Left ventricle myocardium inferior (tissue), 1 donor: ENCODE data around the gene WDR74. TPM values are rescaled to one million over a fixed set of nuclear protein-coding genes. Genes with fewer than 3 reads are reported as not detected.

Experiments
- DNase-seq: peaks from one replicate; pipeline ENCODE4 v3.0.0-alpha.2; 2020
- H3K27ac ChIP-seq: fragments of 200-600 bp; replicated peaks from 2 replicates; pipeline ENCODE4 v1.8.0; 2021
- H3K27me3 ChIP-seq: fragments of 200-600 bp; 2 replicates; pipeline ENCODE4 v1.8.0; 2021; ENCODE audit warnings: low read depth
- H3K36me3 ChIP-seq: fragments of 200-600 bp; 2 replicates; pipeline ENCODE4 v1.8.0; 2021
- H3K4me1 ChIP-seq: fragments of 200-600 bp; 2 replicates; pipeline ENCODE4 v1.8.0; 2021
- H3K4me3 ChIP-seq: fragments of 200-600 bp; 2 replicates; pipeline ENCODE4 v1.8.0; 2021; ENCODE audit warnings: mild to moderate bottlenecking, moderate library complexity
- H3K9me3 ChIP-seq: fragments of 200-600 bp; replicated peaks from 2 replicates; pipeline ENCODE4 v1.8.0; 2021
- intact Hi-C: fragments of 100-400 bp; cut with micrococcal nuclease; formaldehyde crosslinking; loops from one replicate; pipeline ENCODE4 v1.11.0; 2022
- total RNA-seq: library from RNA; stranded (reverse); fragmentation: NEBNext Ultra II Directional; extraction: Animal tissue kit (Norgen Biotek cat#: 25700); gene quantifications from one replicate; pipeline ENCODE4 v1.2.1, GENCODE V29; 2021
- TF ChIP-seq, protein P1 (sequence below): fragments of 200-600 bp; IDR thresholded peaks from 2 replicates; pipeline ENCODE4 v1.8.0; 2021; ENCODE audit warnings: antibody characterized with exemption, mild to moderate bottlenecking, borderline replicate concordance
- donor health status: DM: no; HTN: yes; CAD: no; lungs with severe emphysema.

Gene WDR74
- total RNA-seq, 1 donor from 2014 or later: 24.3 TPM

DNA sequence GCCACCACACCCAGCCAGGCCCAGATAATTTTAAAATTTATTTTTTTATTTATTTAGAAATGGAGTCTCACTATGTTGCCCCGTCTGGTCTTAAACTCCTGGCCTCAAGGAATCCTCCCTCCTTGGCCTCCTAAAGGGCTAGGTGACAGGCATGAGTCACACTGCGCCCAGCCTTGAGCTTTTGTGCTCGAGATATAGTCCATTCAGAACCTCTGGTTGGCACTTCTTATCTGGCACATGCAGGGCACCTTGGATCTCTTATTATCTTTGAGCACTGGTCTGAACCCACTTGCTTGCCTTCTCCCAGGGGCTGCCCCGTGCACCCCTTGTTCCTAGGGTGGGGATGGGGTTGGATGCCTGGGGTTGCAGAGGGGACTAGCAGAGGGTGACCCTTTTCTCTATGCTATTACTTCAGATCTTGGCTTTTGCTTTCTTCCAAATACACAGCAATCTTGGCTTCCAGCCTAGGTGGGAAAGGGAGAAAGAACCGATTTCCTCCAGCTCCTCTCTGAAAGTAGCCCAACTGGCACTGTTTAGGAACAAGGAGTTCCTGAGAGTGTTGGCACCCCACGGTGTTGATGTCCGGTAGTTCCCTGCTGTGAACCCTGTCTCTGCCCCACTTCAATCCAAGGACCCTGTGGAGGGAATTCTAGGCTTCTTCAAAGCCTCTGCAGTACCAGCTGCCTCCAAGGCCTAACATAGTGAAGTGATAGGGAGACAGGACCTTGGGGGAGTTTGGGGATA is 40.0 kb upstream of the WDR74 start:
- no peak for DNase-seq
- H3K4me3 ChIP-seq: peak overlapping the region; percentile 90
- intact Hi-C loops: no loop called here

DNA sequence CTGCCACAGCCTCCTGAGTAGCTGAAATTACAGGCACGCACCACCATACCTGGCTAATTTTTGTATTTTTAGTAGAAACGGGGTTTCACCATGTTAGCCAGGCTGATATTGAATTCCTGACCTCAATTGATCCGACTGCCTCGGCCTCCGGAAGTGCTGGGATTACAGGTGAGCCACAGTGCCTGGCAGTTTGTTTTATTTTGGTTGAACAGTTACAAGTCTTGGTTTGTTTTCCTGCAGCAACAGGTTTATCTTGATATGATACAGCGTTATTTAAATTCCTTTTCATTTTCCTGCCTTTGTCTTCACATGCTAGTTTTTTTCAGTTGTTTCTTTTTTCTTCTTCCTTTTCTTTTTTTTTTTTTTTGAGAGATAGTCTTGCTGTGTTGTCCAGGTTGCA is 37.3 kb upstream of the WDR74 start:
- intact Hi-C loops: no loop called here
- Histone ChIP-seq H3K36me3 (no peaks in the 10 kb centered on the region), H3K4me3 (no peak overlapping the region), H3K4me1 (peaks cover 25% of the 10 kb centered on the region), H3K27ac (no peak overlapping the region), H3K27me3 (no peaks in the 10 kb centered on the region), H3K9me3 (no peaks in the 10 kb centered on the region)
- no peak for DNase-seq
- TF ChIP-seq, protein P1, sequence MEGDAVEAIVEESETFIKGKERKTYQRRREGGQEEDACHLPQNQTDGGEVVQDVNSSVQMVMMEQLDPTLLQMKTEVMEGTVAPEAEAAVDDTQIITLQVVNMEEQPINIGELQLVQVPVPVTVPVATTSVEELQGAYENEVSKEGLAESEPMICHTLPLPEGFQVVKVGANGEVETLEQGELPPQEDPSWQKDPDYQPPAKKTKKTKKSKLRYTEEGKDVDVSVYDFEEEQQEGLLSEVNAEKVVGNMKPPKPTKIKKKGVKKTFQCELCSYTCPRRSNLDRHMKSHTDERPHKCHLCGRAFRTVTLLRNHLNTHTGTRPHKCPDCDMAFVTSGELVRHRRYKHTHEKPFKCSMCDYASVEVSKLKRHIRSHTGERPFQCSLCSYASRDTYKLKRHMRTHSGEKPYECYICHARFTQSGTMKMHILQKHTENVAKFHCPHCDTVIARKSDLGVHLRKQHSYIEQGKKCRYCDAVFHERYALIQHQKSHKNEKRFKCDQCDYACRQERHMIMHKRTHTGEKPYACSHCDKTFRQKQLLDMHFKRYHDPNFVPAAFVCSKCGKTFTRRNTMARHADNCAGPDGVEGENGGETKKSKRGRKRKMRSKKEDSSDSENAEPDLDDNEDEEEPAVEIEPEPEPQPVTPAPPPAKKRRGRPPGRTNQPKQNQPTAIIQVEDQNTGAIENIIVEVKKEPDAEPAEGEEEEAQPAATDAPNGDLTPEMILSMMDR: no peak

More for the DNA sequence above, 40.0 kb upstream of the WDR74 start:
- TF ChIP-seq, protein P1: no peak
- no peaks in the 10 kb centered on the region for H3K9me3 ChIP-seq
- peaks cover 20% of the 10 kb centered on the region for H3K36me3 ChIP-seq
- peaks cover 52% of the 10 kb centered on the region for H3K4me1 ChIP-seq
- peak overlapping the region; percentile 99 for H3K27ac ChIP-seq
- H3K27me3 ChIP-seq: no peaks in the 10 kb centered on the region

DNA sequence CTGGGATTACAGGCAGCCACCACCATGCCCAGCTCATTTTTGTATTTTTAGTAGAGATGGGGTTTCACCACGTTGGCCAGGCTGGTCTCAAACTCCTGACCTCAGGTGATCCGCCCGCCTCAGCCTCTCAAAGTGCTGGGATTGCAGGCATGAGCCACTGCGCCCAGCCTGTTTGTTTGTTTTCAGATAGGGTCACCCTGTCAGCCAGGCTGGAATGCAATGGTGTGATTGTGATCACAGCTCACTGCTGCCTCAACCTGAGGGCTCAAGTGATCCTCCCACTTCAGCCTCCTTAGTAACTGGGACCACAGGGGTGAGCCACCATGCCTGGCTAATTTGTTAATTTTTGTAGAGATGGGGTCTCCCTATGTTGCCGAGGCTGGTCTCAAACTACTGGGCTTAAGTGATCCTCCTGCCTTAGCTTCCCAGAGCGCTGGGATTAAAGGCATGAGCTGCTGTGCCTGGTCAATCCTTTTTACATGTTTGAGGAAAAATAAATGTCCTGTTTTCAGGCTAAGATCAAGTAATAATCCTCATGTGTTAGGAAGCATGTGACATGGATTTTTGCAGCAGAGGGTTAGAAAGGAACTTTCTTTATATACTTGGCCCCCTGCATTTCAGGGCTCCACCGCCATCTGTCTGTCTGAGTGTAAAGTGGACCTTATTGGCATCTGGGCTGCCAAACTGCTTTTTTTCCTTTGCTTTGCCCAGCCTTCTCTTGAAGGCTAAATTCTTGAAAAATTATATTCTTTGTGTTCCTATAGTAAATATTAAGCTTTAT is 36.5 kb upstream of the WDR74 start:
- TF ChIP-seq, protein P1: no peak
- Histone ChIP-seq H3K4me3 (no peak overlapping the region), H3K4me1 (peaks cover 18% of the 10 kb centered on the region), H3K36me3 (no peaks in the 10 kb centered on the region), H3K27me3 (no peaks in the 10 kb centered on the region), H3K9me3 (no peaks in the 10 kb centered on the region), H3K27ac (no peak overlapping the region)
- no peak for DNase-seq
- intact Hi-C loops: no loop called here

DNA sequence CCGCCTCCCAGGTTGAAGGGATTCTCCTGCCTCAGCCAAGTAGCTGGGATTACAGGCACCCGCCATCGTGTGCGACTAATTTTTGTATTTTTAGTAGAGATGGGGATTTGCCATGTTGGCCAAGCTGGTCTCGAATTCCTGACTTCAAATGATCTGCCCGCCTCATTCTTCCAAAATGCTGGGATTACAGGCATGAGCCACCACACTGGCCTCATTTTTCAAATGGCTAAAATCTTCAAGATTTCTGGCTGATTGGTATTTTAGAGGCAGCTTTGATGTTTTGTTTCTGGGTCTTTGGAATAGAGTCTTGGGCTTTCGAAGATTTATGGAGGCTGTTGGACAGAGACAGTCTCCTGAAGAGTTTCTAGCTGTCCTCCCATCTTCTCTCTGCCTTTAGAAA is 35.5 kb upstream of the WDR74 start:
- Histone ChIP-seq H3K36me3 (no peaks in the 10 kb centered on the region), H3K4me1 (peaks cover 9% of the 10 kb centered on the region), H3K27me3 (no peaks in the 10 kb centered on the region), H3K9me3 (no peaks in the 10 kb centered on the region), H3K27ac (no peak overlapping the region), H3K4me3 (no peak overlapping the region)
- no peak for DNase-seq
- TF ChIP-seq, protein P1: no peak
- intact Hi-C loops: no loop called here

DNA sequence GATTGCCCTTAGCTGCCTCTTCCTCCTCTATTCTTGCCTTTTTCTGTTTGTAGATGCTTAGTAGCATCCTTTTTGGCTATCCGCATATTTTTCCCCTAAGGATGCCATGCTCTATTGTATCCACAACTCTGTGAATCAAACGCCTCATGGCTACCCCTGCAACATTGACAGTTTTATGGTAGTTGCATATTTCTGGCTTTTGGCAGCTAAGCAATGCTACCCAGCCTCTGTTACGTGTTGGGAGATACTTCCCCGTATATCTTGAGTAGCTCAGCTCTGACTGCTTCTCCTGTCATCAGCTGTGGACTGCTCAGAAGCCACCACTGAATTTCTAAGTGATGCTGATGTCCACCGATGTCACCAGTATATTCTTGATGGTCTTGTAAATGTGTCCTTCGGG is 26.2 kb upstream of the WDR74 start:
- Histone ChIP-seq H3K27me3 (no peaks in the 10 kb centered on the region), H3K36me3 (no peaks in the 10 kb centered on the region), H3K9me3 (no peaks in the 10 kb centered on the region), H3K4me3 (no peak overlapping the region), H3K4me1 (no peaks in the 10 kb centered on the region), H3K27ac (no peak overlapping the region)
- no peak for DNase-seq
- TF ChIP-seq, protein P1: no peak
- intact Hi-C loops: no loop called here
